GM18870 (cell line): ENCODE results near the gene HEPH.
"Not testable (repeated sequence)": the region's sequence is repeated elsewhere in the genome, so short reads cannot be mapped to it uniquely, and the experiment has no call there.

Experiments used
- ATAC-seq: cut with Tn5 transposase; IDR thresholded peaks from one replicate; pipeline ENCODE4 v1.9.1; 2021; ENCODE audit warnings: moderate library complexity; ENCODE audit not compliant: unreplicated experiment

Gene HEPH

DNA sequence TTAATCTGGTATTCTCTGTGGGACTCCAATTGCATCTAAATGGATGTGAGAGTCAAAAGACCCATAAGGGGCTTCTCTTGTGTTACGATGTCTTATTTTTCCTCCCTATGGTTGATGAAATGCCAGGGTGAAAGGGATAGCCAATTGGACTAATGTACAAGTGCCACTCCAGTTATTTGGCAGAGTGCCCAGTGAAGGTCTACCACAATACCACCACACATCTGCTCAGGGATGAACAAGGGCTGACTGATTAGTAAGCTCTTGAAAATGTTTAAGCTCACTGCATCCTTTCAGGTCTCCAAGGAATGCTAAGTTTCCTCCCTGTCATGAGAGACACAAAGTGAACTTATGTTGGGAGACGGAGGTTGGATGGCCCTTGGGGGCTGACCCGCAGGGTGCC lies 57.8 kb downstream of the HEPH start:
- no peak for ATAC-seq

DNA sequence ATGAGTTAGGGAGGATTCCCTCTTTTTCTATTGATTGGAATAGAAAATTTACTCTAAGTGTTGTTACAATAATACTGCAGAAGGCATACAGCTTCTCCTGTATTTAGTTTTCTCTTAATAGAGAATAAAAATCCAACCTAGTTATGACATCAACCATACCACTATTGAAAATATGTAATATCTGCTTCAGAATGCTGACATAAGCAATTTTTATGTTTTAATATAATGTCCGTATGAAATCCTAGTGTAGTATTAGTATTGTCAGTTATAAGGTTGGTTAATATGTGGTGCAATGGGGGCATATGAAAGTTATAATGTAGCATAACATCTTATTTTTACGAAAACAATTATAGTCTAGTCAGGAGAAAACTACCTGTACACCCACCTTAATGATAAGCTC lies 68.2 kb downstream of the HEPH start:
- no peak for ATAC-seq

DNA sequence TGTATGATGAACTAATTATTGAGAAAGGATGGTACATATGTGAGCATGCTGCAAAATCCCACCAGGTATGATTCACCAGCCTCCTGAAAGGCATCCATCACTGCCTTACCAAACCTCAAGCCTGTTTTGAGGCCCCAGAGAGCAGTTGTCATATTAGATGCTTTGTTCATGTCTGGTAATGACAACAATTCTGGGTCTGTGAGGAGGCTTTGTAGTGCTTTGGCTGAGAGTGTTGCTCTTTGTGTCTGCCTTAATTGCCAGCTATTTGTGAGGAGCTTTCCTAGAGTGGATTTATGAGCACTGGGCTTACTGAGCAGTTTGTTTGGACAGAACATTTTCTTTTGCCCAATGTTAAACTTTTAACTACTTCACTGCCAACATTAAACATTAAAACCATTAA lies 69.2 kb downstream of the HEPH start:
- ATAC-seq, result no peak

DNA sequence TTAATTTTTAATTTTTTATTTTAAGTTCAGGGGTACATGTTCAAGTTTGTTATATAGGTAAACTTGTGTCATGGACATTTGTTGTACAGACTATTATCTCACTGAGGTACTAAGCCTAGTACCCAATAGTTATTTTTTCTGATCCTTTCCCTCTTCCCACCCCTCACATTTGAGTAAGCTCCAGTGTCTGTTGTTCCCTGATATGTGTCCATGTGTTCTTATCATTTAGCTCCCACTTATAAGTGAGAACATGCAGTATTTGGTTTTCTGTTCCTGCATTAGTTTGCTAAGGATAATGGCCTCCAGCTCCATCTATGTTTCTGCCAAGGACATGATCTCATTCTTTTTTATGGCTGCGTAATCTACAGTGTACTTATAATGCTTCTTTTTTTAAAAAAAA lies 69.9 kb downstream of the HEPH start:
- ATAC-seq, result not testable (repeated sequence)

DNA sequence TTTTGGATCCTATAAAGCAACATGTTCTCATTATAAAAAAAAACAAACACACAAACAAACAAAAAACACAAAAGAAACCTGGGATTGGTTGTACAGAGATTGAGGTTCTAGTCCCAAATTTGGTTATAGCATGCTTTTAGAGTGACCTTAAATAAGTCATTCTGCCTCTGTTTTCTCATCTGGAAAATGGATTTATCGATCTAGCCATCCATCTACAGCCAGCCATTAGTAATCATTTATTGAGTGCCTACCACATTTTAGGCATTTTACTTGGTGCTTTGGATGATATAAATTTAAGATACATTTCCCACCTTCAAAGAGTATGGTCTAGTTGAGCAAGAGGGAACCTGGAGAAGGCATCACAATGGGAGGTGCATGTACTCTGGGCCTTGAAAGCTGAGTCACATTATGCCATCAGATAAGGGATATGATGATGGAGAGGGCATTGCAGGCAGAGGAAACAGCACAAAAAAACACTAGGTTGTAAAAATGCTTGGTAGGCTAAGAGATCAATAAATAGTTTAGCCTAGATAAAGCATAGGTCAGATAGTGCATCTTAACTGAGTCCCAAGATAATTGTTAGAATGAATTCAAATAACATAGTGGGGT lies 91.4 kb downstream of the HEPH start:
- ATAC-seq, result no peak

DNA sequence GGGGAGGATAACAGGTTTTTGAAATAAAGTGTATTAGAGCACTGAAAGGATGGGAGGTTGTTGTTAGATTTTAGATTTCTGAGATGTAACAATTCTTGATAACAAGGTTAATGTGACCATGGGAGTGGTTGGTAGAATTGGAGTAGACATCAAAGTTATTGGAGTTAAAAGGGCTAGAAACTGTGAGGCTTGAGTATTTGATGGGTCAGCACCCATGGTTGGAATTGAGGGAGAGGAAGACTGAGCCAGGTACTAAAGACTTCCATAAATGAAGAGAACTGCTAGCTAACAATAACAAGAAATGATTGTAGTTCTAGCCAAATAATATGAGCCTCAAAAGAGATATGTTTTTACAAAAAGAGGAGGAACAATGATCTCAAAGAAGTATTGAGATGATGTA lies 98.8 kb downstream of the HEPH start:
- ATAC-seq, result no peak
